HepG2 (cell line): Measurements from ENCODE around the gene CADM2. TPM values are rescaled to one million over a fixed set of nuclear protein-coding genes. Genes with fewer than 3 reads are reported as not detected.

Source experiments
- ATAC-seq: fragments of 200-7000 bp; cut with Tn5 transposase; 3 replicates; pipeline ENCODE4 v1.9.1; 2020; ENCODE audit warnings: mild to moderate bottlenecking, moderate library complexity
- BruUV-seq: library from RNA; stranded (reverse); fragments of 400-500 nt; replicated peaks from 2 replicates; lab custom pipeline; 2021; lab: Mats Ljungman, UMichigan
- CTCF ChIA-PET: fragments of 300-600 bp; formaldehyde crosslinking; extraction: SDS; loops from one replicate; lab custom pipeline; 2021; ENCODE audit warnings: low total read pairs, inconsistent platforms, low intra/inter-chr PET ratio; lab: Yijun Ruan, JAX
- POLR2A ChIA-PET: fragments of 350-600 bp; sonication (Branson Sonifier 250); formaldehyde crosslinking; loops from one replicate; lab custom pipeline; 2020; ENCODE audit warnings: antibody characterized with exemption, inconsistent platforms; lab: Yijun Ruan, JAX
- DNase-seq: peaks from one replicate; pipeline ENCODE4 v3.0.0-alpha.2; 2015; ENCODE audit warnings: low spot score
- FAIRE-seq: peaks from 3 replicates; lab custom pipeline; 2011; peaks lifted over from hg19 to GRCh38; lab: Jason Lieb, UNC
- H2AFZ ChIP-seq: one replicate; pipeline ENCODE4 v1.6.1; 2011; ENCODE audit warnings: low read length, inconsistent platforms
- H3K27ac ChIP-seq: fragments of 300-600 bp; 3 replicates; pipeline ENCODE4 v1.8.0; 2011; ENCODE audit warnings: mixed run types, mild to moderate bottlenecking, mixed read lengths, low read length, inconsistent platforms; ENCODE audit not compliant: insufficient read depth; ENCODE audit errors: extremely low read length
- H3K27me3 ChIP-seq, 2 experiments: fragments of 200-600 bp in 1 of 2; 2 replicates in 1 of 2; 3 replicates in 1 of 2; pipeline versions ENCODE4 v1.6.0 to v1.8.0; 2011; ENCODE audit warnings: low read length in 2 of 2, mild to moderate bottlenecking in 2 of 2, moderate library complexity in 2 of 2, inconsistent platforms in 1 of 2; ENCODE audit not compliant: insufficient read depth in 2 of 2, control insufficient read depth in 1 of 2
- H3K36me3 ChIP-seq, 2 experiments: fragments of 200-600 bp in 1 of 2; replicated peaks in 1 of 2; 2 replicates in 1 of 2; 3 replicates in 1 of 2; pipeline versions ENCODE4 v1.5.1 to v1.8.0; 2011; ENCODE audit warnings: low read length in 2 of 2, inconsistent platforms in 1 of 2; ENCODE audit not compliant: insufficient read depth in 2 of 2, control insufficient read depth in 1 of 2
- H3K4me1 ChIP-seq: 2 replicates; pipeline ENCODE4 v1.5.1; 2012; ENCODE audit warnings: low read length, inconsistent platforms; ENCODE audit not compliant: insufficient read depth
- H3K4me2 ChIP-seq: 2 replicates; pipeline ENCODE4 v1.6.0; 2011; ENCODE audit warnings: low read depth, low read length, inconsistent platforms
- H3K4me3 ChIP-seq, 3 experiments: fragments of 200-600 bp in 1 of 3; sonication (generic), shearing (Covaris generic) in 1 of 3; replicated peaks in 1 of 3; 2 replicates each; pipeline ENCODE4 v1.5.1; 2011 to 2016; ENCODE audit warnings: low read length in 3 of 3, inconsistent platforms in 2 of 3, low read depth in 2 of 3, mild to moderate bottlenecking in 2 of 3, control low read depth in 1 of 3, mixed read lengths in 1 of 3; ENCODE audit not compliant: insufficient read depth in 1 of 3
- H3K79me2 ChIP-seq: one replicate; pipeline ENCODE4 v1.6.1; 2011; ENCODE audit warnings: low read length, inconsistent platforms; ENCODE audit not compliant: insufficient read depth
- H3K9ac ChIP-seq: 2 replicates; pipeline ENCODE4 v1.6.0; 2011; ENCODE audit warnings: mild to moderate bottlenecking, low read depth, low read length, inconsistent platforms; ENCODE audit not compliant: insufficient read depth
- H3K9me3 ChIP-seq: 2 replicates; pipeline ENCODE4 v1.5.1; 2012; ENCODE audit warnings: mild to moderate bottlenecking, low read length
- H4K20me1 ChIP-seq: 2 replicates; pipeline ENCODE4 v1.6.0; 2011; ENCODE audit warnings: inconsistent platforms, mild to moderate bottlenecking, low read length, moderate library complexity; ENCODE audit not compliant: insufficient read depth
- CEBPB ChIP-seq: IDR thresholded peaks from 2 replicates; pipeline ENCODE4 v1.6.1; 2011; ENCODE audit warnings: low read depth, low read length, improper control_type of control experiment, borderline replicate concordance
- CEBPG ChIP-seq: IDR thresholded peaks from 2 replicates; pipeline ENCODE4 v1.6.1; 2016
- FOXK2 ChIP-seq: fragments of 450-650 bp; IDR thresholded peaks from 2 replicates; pipeline ENCODE4 v1.6.1; 2016
- MAFF ChIP-seq: IDR thresholded peaks from 2 replicates; pipeline ENCODE4 v1.6.1; 2011; ENCODE audit warnings: low read depth, low read length, improper control_type of control experiment
- MAFK ChIP-seq, 2 experiments: IDR thresholded peaks in 1 of 2; conservative IDR thresholded peaks in 1 of 2; 2 replicates each; pipeline ENCODE4 v1.6.1; 2011; ENCODE audit warnings: improper control_type of control experiment in 2 of 2, low read length in 2 of 2
- RFX5 ChIP-seq: IDR thresholded peaks from 2 replicates; pipeline ENCODE4 v1.6.1; 2011; ENCODE audit warnings: low read depth, low read length, improper control_type of control experiment
- SKI ChIP-seq: fragments of 450-650 bp; IDR thresholded peaks from one replicate; pipeline ENCODE4 v1.6.1; 2018; ENCODE audit warnings: mild to moderate bottlenecking; ENCODE audit not compliant: partially characterized antibody
- ZNF207 ChIP-seq: fragments of 450-650 bp; IDR thresholded peaks from 2 replicates; pipeline ENCODE4 v1.6.1; 2016; ENCODE audit warnings: antibody characterized with exemption, borderline replicate concordance
- WGBS: methylation state at CpG from one replicate; pipeline ENCODE4 v1.1.6; 2017; ENCODE audit warnings: low lambda C conversion rate; 5-methylcytosine and 5-hydroxymethylcytosine counted together
- in situ Hi-C: cut with HindIII; loops from 2 replicates; pipeline ENCODE4 v1.10.0; 2017; ENCODE audit warnings: low pct_unique_long_range_greater_than_20kb; ENCODE audit not compliant: extremely low pct_ligation_motif_present
- intact Hi-C: fragments of 100-400 bp; cut with micrococcal nuclease; formaldehyde crosslinking; loops from one replicate; pipeline ENCODE4 v1.10.0; 2022; ENCODE audit not compliant: unreplicated experiment
- polyA plus RNA-seq, 8 experiments: library from polyadenylated mRNA; depleted of rRNA in 3 of 8; stranded (reverse) in 7 of 8; unstranded in 1 of 8; fragments of >200 nt; fragmentation: Illumina TruSeq in 4 of 8; extraction: Trizol in 4 of 8; gene quantifications; 2 replicates each; pipeline versions ENCODE4 v1.2.1 to v1.2.3, GENCODE V29; 2011 to 2016; ENCODE audit warnings: low read depth in 4 of 8, missing spikeins in 1 of 8, mixed read lengths in 1 of 8; ENCODE audit not compliant: insufficient read depth in 1 of 8
- total RNA-seq, 5 experiments: library from RNA; depleted of rRNA; stranded (reverse); fragments of >200 nt; fragmentation: Illumina TruSeq; extraction: Trizol; gene quantifications; 2 replicates each; pipeline ENCODE4 v1.2.3, GENCODE V29; 2016; ENCODE audit warnings: low read depth in 1 of 5
- TF ChIP-seq, protein P1 (sequence below): sonication (generic); formaldehyde crosslinking; IDR thresholded peaks from 2 replicates; pipeline ENCODE4 v1.8.0; 2022; ENCODE audit warnings: mild to moderate bottlenecking, missing genetic modification reagents, moderate library complexity
- TF ChIP-seq, protein P2 (sequence below): sonication (generic); formaldehyde crosslinking; IDR thresholded peaks from 2 replicates; pipeline ENCODE4 v1.4.0; 2020; ENCODE audit warnings: mild to moderate bottlenecking, missing genetic modification reagents
- TF ChIP-seq, protein P3 (sequence below): IDR thresholded peaks from 2 replicates; pipeline ENCODE4 v1.6.1; 2016; ENCODE audit warnings: low read depth
- TF ChIP-seq, protein P4 (sequence below): sonication (generic); formaldehyde crosslinking; IDR thresholded peaks from 2 replicates; pipeline ENCODE4 v1.5.1; 2020; ENCODE audit warnings: missing genetic modification reagents, mild to moderate bottlenecking, borderline replicate concordance

Gene CADM2
- total and polyA plus RNA-seq, 2 of the 13 experiments (the other 11 are each of a cell fraction or from before 2014, with no cell fraction given): not detected

DNA sequence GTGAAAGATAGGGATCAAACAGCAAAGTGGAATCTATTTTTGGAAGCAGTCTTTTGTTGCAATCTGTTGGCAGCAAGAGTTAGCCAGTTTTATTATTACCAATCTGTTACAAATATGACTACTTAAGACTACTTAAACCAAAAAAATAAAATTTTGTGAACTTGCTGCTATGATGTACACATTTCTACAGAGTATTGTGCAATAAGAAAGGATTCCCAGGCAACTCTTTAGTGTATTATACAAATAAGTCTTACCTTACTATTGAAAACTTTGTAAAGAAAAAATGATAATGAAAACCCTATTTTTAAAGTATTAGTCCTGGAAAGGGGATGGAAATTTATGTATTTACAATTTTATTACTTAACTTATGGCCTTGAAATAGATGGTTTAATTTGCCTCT, 44.7 kb downstream of the CADM2 start:
- no peak for ATAC-seq
- no peak overlapping the region for H3K4me2 ChIP-seq
- in situ Hi-C loops: no loop called here
- H3K27me3 ChIP-seq: no peaks in the 10 kb centered on the region
- POLR2A ChIA-PET: no interaction called here
- CTCF ChIA-PET: no interaction called here
- H3K9ac ChIP-seq: no peak overlapping the region
- no peak overlapping the region for H2AFZ ChIP-seq
- TF ChIP-seq, protein P1, sequence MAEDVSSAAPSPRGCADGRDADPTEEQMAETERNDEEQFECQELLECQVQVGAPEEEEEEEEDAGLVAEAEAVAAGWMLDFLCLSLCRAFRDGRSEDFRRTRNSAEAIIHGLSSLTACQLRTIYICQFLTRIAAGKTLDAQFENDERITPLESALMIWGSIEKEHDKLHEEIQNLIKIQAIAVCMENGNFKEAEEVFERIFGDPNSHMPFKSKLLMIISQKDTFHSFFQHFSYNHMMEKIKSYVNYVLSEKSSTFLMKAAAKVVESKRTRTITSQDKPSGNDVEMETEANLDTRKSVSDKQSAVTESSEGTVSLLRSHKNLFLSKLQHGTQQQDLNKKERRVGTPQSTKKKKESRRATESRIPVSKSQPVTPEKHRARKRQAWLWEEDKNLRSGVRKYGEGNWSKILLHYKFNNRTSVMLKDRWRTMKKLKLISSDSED (CRISPR knock-in tag): no peak
- TF ChIP-seq, protein P2, sequence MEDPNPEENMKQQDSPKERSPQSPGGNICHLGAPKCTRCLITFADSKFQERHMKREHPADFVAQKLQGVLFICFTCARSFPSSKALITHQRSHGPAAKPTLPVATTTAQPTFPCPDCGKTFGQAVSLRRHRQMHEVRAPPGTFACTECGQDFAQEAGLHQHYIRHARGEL (CRISPR knock-in tag): no peak
- TF ChIP-seq CEBPG (CRISPR knock-in tag) (peak; percentile 48), CEBPB (peak; percentile 91)
- BruUV-seq: no TSS peak
- H3K4me1 ChIP-seq: peaks cover 27% of the 10 kb centered on the region
- H3K79me2 ChIP-seq: no peaks in the 10 kb centered on the region
- no peaks in the 10 kb centered on the region for H3K36me3 ChIP-seq
- no peak for DNase-seq
- no peaks in the 10 kb centered on the region for H4K20me1 ChIP-seq
- intact Hi-C loops: no loop called here
- H3K4me3 ChIP-seq: no peak overlapping the region
- H3K9me3 ChIP-seq: no peaks in the 10 kb centered on the region
- no peak for FAIRE-seq
- no peak overlapping the region for H3K27ac ChIP-seq

DNA sequence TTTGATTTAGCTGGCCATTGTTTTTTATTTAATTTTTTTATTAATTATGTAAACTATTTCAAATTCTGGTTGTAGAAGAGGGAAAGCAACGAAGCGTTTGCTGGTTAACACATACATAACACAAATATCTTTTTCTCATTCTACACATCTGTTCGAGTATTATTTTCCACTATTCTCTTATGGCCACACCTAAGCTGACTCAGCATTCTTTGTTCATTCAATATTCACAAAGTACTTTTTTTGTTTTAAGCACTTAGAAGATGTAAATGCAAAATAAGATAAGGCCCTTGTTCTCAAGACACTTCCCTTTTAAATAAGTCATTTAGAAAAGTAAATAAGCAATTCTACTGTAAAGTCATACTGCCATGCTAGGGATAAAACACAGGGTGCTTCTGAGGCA, 45.4 kb downstream of the CADM2 start:
- no peaks in the 10 kb centered on the region for H4K20me1 ChIP-seq

More for the DNA sequence above, 45.4 kb downstream of the CADM2 start:
- in situ Hi-C loops: no loop called here
- BruUV-seq: no TSS peak
- no peak overlapping the region for H3K27ac ChIP-seq
- peaks cover 27% of the 10 kb centered on the region for H3K4me1 ChIP-seq
- H3K27me3 ChIP-seq: no peaks in the 10 kb centered on the region
- ATAC-seq: no peak
- TF ChIP-seq RFX5 (no peak), SKI (no peak), ZNF207 (no peak), MAFK (conservative IDR thresholded peaks at IDR 0.05 in 1 of 2, IDR thresholded peaks at IDR 0.05 in 1 of 2; ENCODE audit: low read length in 2 of 2) (peak; percentile 96 to 99), MAFF (peak; percentile 97), FOXK2 (no peak)
- TF ChIP-seq, protein P3, sequence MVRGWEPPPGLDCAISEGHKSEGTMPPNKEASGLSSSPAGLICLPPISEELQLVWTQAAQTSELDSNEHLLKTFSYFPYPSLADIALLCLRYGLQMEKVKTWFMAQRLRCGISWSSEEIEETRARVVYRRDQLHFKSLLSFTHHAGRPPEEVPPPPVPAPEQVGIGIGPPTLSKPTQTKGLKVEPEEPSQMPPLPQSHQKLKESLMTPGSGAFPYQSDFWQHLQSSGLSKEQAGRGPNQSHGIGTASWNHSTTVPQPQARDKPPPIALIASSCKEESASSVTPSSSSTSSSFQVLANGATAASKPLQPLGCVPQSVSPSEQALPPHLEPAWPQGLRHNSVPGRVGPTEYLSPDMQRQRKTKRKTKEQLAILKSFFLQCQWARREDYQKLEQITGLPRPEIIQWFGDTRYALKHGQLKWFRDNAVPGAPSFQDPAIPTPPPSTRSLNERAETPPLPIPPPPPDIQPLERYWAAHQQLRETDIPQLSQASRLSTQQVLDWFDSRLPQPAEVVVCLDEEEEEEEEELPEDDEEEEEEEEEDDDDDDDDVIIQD: no peak
- TF ChIP-seq, protein P4, sequence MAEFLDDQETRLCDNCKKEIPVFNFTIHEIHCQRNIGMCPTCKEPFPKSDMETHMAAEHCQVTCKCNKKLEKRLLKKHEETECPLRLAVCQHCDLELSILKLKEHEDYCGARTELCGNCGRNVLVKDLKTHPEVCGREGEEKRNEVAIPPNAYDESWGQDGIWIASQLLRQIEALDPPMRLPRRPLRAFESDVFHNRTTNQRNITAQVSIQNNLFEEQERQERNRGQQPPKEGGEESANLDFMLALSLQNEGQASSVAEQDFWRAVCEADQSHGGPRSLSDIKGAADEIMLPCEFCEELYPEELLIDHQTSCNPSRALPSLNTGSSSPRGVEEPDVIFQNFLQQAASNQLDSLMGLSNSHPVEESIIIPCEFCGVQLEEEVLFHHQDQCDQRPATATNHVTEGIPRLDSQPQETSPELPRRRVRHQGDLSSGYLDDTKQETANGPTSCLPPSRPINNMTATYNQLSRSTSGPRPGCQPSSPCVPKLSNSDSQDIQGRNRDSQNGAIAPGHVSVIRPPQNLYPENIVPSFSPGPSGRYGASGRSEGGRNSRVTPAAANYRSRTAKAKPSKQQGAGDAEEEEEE: no peak
- ChIA-PET POLR2A (no interaction called here), CTCF (no interaction called here)
- intact Hi-C loops: no loop called here
- no peak for FAIRE-seq
- 94% methylated on average over 3 of the region's 3 CpGs for WGBS
- H3K4me3 ChIP-seq: no peak overlapping the region
- no peaks in the 10 kb centered on the region for H3K9me3 ChIP-seq
- no peaks in the 10 kb centered on the region for H3K36me3 ChIP-seq
- no peak overlapping the region for H3K9ac ChIP-seq
- no peak overlapping the region for H2AFZ ChIP-seq
- DNase-seq: no peak
- no peak overlapping the region for H3K4me2 ChIP-seq
- no peaks in the 10 kb centered on the region for H3K79me2 ChIP-seq
